Nephron (organoid): ENCODE data around the gene RIC3.

ENCODE experiments used
- H3K27ac Mint-ChIP-seq, 3 experiments: 2 replicates each; pipeline ENCODE4 v1.8.0; 2020; ENCODE audit warnings: mixed read lengths in 3 of 3, mild to moderate bottlenecking in 2 of 3, moderate library complexity in 1 of 3
- H3K27me3 Mint-ChIP-seq: 2 replicates; pipeline ENCODE4 v1.8.0; 2021; ENCODE audit warnings: low read depth, mild to moderate bottlenecking, moderate library complexity, mixed read lengths
- H3K36me3 Mint-ChIP-seq: 2 replicates; pipeline ENCODE4 v1.8.0; 2020; ENCODE audit warnings: low read depth, mixed read lengths
- H3K4me1 Mint-ChIP-seq: 2 replicates; pipeline ENCODE4 v1.8.0; 2020; ENCODE audit warnings: mixed read lengths
- H3K4me3 Mint-ChIP-seq, 3 experiments: 2 replicates each; pipeline ENCODE4 v1.8.0; 2020; ENCODE audit warnings: mild to moderate bottlenecking in 3 of 3, mixed read lengths in 3 of 3, moderate library complexity in 2 of 3
- H3K9me3 Mint-ChIP-seq: 2 replicates; pipeline ENCODE4 v1.8.0; 2020; ENCODE audit warnings: mixed read lengths
- CTCF ChIP-seq, 3 experiments: fragments of 200-600 bp; sonication (generic); IDR thresholded peaks; one replicate each; pipeline ENCODE4 v1.5.0; 2021; ENCODE audit warnings: antibody characterized with exemption in 3 of 3; ENCODE audit not compliant: unreplicated experiment in 3 of 3

RIC3 gene

GRCh38 chr11:8062781-8063257 lies 106.0 kb downstream of the RIC3 start:
- H3K4me1 Mint-ChIP-seq, result peaks cover 59% of the 10 kb centered on the region
- H3K27me3 Mint-ChIP-seq, result peaks cover 18% of the 10 kb centered on the region
- H3K27ac Mint-ChIP-seq, result peak overlapping the region; percentile 84 to 93 (median 91)
- no peak overlapping the region for H3K4me3 Mint-ChIP-seq
- H3K9me3 Mint-ChIP-seq, result no peaks in the 10 kb centered on the region
- no peaks in the 10 kb centered on the region for H3K36me3 Mint-ChIP-seq
- TF ChIP-seq CTCF (IDR thresholded peaks at IDR 0.05; ENCODE audit: unreplicated experiment in 3 of 3), result no peak

GRCh38 chr11:8061555-8062428 lies 107.0 kb downstream of the RIC3 start:
- Mint-ChIP-seq H3K36me3 (no peaks in the 10 kb centered on the region), H3K9me3 (no peaks in the 10 kb centered on the region), H3K27ac (peak overlapping the region in 2 of 3 experiments; percentile 39 to 70), H3K27me3 (peaks cover 14% of the 10 kb centered on the region), H3K4me3 (no peak overlapping the region), H3K4me1 (peaks cover 56% of the 10 kb centered on the region)
- TF ChIP-seq CTCF (IDR thresholded peaks at IDR 0.05; ENCODE audit: unreplicated experiment in 3 of 3), result no peak

GRCh38 chr11:8060801-8061554 lies 107.8 kb downstream of the RIC3 start:
- Mint-ChIP-seq H3K27me3 (peaks cover 12% of the 10 kb centered on the region), H3K27ac (peak overlapping the region in 1 of 3 experiments; percentile 29), H3K4me3 (no peak overlapping the region), H3K36me3 (no peaks in the 10 kb centered on the region), H3K4me1 (peaks cover 62% of the 10 kb centered on the region), H3K9me3 (no peaks in the 10 kb centered on the region)
- no peak for TF ChIP-seq CTCF (IDR thresholded peaks at IDR 0.05; ENCODE audit: unreplicated experiment in 3 of 3)

GRCh38 chr11:8060146-8060719 lies 108.6 kb downstream of the RIC3 start:
- Mint-ChIP-seq H3K9me3 (no peaks in the 10 kb centered on the region), H3K27me3 (peaks cover 12% of the 10 kb centered on the region), H3K27ac (peak overlapping the region; percentile 82 to 90 (median 84)), H3K36me3 (no peaks in the 10 kb centered on the region), H3K4me1 (peaks cover 62% of the 10 kb centered on the region), H3K4me3 (peak overlapping the region in 2 of 3 experiments; percentile 19 to 47)
- TF ChIP-seq CTCF (IDR thresholded peaks at IDR 0.05; ENCODE audit: unreplicated experiment in 3 of 3), result no peak

- peak overlapping the region; percentile 82 to 90 (median 84) for H3K27ac Mint-ChIP-seq
- peaks cover 9% of the 10 kb centered on the region for H3K27me3 Mint-ChIP-seq
- H3K4me1 Mint-ChIP-seq, result peaks cover 59% of the 10 kb centered on the region
- peak overlapping the region; percentile 1 to 47 (median 19) for H3K4me3 Mint-ChIP-seq
- TF ChIP-seq CTCF (IDR thresholded peaks at IDR 0.05; ENCODE audit: unreplicated experiment in 3 of 3), result no peak
- no peaks in the 10 kb centered on the region for H3K36me3 Mint-ChIP-seq
- no peaks in the 10 kb centered on the region for H3K9me3 Mint-ChIP-seq
These were observed 109.2 kb downstream of the RIC3 start for GRCh38 chr11:8059571-8060011.
